Measurements from ENCODE around the gene NQO1.

Gene NQO1

DNA sequence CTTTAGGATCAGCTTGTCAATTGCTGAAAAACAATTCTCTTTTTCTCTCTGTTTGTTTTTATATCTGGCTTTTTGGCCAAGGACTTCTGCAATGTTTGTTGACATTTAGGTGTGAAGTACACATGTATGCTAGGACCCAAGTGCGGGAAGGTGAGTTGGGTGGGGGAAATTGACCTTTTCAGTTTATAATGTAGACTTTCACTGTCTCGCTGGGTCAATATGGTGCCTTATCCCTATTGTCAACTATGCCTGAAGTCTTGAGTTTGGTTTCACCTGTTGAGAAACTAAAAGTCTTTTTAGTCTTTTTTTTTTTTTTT, 45.2 kb upstream of the NQO1 start:
- Histone ChIP-seq H3K9me3 (ENCODE audit: control insufficient read depth, insufficient read depth, low read depth, low read length) (no peaks in the 10 kb centered on the region), H3K27ac (ENCODE audit: extremely low read depth, low read depth, low read length) (no peak overlapping the region), H3K36me3 (ENCODE audit: control insufficient read depth in 2 of 2, insufficient read depth in 1 of 2, low read length in 2 of 2) (no peaks in the 10 kb centered on the region), H3K4me1 (ENCODE audit: control insufficient read depth, insufficient read depth, low read length) (no peaks in the 10 kb centered on the region), H3K4me3 (ENCODE audit: low read depth, low read length) (no peak overlapping the region)
- ChIA-PET CTCF (no interaction called here), POLR2A (interaction anchor here (1.1 kb wide), 1 partner anchor 9 kb away, joined by 4 read pairs; the partner anchor contains the start of gene WWP2)
- peak; percentile 12; the same call in 1 of the 2 replicates for TF ChIP-seq PRDM1 (tag by site-specific recombination; IDR thresholded peaks at IDR 0.05)
- no peak for TF ChIP-seq ZNF621 (tag by site-specific recombination; IDR thresholded peaks at IDR 0.05)
- 0 out of 2 replicates have a peak, but pooled peaks have one; percentile 22 for TF ChIP-seq ZNF335 (tag by site-specific recombination; conservative IDR thresholded peaks at IDR 0.05)

GRCh38 chr16:69769404-69769803, 43.0 kb upstream of the NQO1 start:
- no peaks in the 10 kb centered on the region for H3K4me1 ChIP-seq (ENCODE audit: control insufficient read depth, insufficient read depth, low read length)
- no peak overlapping the region for H3K27ac ChIP-seq (ENCODE audit: extremely low read depth, low read depth, low read length)
- H3K9me3 ChIP-seq (ENCODE audit: control insufficient read depth, insufficient read depth, low read depth, low read length): no peaks in the 10 kb centered on the region
- H3K4me3 ChIP-seq (ENCODE audit: low read depth, low read length): no peak overlapping the region
- no peaks in the 10 kb centered on the region for H3K36me3 ChIP-seq (ENCODE audit: control insufficient read depth in 2 of 2, insufficient read depth in 1 of 2, low read length in 2 of 2)
- ChIA-PET POLR2A (no interaction called here), CTCF (interaction anchor here (1.0 to 1.7 kb wide), 3 partner anchors 14 to 26 kb away, joined by 4 to 8 read pairs (median 4); partner anchors contain the start of gene NOB1)
- TF ChIP-seq ZNF561 (tag by site-specific recombination; IDR thresholded peaks at IDR 0.05; ENCODE audit: borderline replicate concordance) (no peak), ZNF600 (tag by site-specific recombination; IDR thresholded peaks at IDR 0.05) (no peak), MEIS1 (CRISPR knock-in tag; IDR thresholded peaks at IDR 0.05; ENCODE audit: borderline replicate concordance) (no peak), KLF7 (tag by site-specific recombination; IDR thresholded peaks at IDR 0.05; ENCODE audit: borderline replicate concordance) (no peak), OVOL3 (tag by site-specific recombination; IDR thresholded peaks at IDR 0.05) (no peak), ZNF23 (tag by site-specific recombination; IDR thresholded peaks at IDR 0.05; ENCODE audit: borderline replicate concordance) (no peak), ZNF157 (tag by site-specific recombination; IDR thresholded peaks at IDR 0.05) (no peak)
- TF ChIP-seq, protein P1, sequence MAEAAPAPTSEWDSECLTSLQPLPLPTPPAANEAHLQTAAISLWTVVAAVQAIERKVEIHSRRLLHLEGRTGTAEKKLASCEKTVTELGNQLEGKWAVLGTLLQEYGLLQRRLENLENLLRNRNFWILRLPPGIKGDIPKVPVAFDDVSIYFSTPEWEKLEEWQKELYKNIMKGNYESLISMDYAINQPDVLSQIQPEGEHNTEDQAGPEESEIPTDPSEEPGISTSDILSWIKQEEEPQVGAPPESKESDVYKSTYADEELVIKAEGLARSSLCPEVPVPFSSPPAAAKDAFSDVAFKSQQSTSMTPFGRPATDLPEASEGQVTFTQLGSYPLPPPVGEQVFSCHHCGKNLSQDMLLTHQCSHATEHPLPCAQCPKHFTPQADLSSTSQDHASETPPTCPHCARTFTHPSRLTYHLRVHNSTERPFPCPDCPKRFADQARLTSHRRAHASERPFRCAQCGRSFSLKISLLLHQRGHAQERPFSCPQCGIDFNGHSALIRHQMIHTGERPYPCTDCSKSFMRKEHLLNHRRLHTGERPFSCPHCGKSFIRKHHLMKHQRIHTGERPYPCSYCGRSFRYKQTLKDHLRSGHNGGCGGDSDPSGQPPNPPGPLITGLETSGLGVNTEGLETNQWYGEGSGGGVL (tag by site-specific recombination; IDR thresholded peaks at IDR 0.05): no peak

DNA sequence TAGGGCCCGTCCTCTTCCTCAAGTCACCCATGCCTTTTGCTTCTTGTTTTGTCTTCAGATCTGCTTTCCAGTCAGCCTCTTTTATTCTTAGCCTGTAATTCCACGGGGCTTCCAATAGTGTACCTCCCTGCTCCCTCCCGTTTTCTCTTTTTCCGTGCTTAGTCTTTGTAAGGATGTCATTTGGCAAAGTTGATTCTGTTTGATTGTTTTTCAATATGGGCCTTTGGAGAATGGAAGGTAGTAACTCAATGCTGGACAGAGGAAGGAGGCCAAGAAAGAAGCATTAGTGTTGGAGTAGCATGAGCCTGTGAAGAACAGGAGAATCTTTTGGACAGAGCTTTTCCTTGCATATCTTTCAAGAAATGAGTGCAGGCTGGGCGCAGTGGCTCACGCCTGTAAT, 42.3 kb upstream of the NQO1 start:
- POLR2A ChIA-PET: no interaction called here

More for the DNA sequence above, 42.3 kb upstream of the NQO1 start:
- Histone ChIP-seq H3K27ac (ENCODE audit: extremely low read depth, low read depth, low read length) (no peak overlapping the region), H3K4me1 (ENCODE audit: control insufficient read depth, insufficient read depth, low read length) (no peaks in the 10 kb centered on the region), H3K4me3 (ENCODE audit: low read depth, low read length) (no peak overlapping the region), H3K36me3 (ENCODE audit: control insufficient read depth in 2 of 2, insufficient read depth in 1 of 2, low read length in 2 of 2) (no peaks in the 10 kb centered on the region), H3K9me3 (ENCODE audit: control insufficient read depth, insufficient read depth, low read depth, low read length) (no peaks in the 10 kb centered on the region)
- TF ChIP-seq ZNF37A (tag by site-specific recombination; IDR thresholded peaks at IDR 0.05): no peak
- TF ChIP-seq, protein P2, sequence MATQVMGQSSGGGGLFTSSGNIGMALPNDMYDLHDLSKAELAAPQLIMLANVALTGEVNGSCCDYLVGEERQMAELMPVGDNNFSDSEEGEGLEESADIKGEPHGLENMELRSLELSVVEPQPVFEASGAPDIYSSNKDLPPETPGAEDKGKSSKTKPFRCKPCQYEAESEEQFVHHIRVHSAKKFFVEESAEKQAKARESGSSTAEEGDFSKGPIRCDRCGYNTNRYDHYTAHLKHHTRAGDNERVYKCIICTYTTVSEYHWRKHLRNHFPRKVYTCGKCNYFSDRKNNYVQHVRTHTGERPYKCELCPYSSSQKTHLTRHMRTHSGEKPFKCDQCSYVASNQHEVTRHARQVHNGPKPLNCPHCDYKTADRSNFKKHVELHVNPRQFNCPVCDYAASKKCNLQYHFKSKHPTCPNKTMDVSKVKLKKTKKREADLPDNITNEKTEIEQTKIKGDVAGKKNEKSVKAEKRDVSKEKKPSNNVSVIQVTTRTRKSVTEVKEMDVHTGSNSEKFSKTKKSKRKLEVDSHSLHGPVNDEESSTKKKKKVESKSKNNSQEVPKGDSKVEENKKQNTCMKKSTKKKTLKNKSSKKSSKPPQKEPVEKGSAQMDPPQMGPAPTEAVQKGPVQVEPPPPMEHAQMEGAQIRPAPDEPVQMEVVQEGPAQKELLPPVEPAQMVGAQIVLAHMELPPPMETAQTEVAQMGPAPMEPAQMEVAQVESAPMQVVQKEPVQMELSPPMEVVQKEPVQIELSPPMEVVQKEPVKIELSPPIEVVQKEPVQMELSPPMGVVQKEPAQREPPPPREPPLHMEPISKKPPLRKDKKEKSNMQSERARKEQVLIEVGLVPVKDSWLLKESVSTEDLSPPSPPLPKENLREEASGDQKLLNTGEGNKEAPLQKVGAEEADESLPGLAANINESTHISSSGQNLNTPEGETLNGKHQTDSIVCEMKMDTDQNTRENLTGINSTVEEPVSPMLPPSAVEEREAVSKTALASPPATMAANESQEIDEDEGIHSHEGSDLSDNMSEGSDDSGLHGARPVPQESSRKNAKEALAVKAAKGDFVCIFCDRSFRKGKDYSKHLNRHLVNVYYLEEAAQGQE (tag by site-specific recombination; IDR thresholded peaks at IDR 0.05): peak; percentile 47; the same call in 1 of the 2 replicates
- CTCF ChIA-PET: interaction anchor here (0.6 to 1.7 kb wide), 3 partner anchors 14 to 483 kb away, joined by 3 to 4 read pairs (median 4); partner anchors contain the start of gene NOB1

Data from HEK293 (cell line).